ELF-1 (cell line): ENCODE measurements around the gene CEP164.
"Not testable (repeated sequence)": the region's sequence is repeated elsewhere in the genome, so short reads cannot be mapped to it uniquely, and the experiment has no call there.

Source experiments
- DNase-seq: peaks from one replicate; pipeline ENCODE4 v3.0.0-alpha.2; 2016; ENCODE audit warnings: low read depth, low spot score

CEP164 gene

GRCh38 chr11:117303646-117304315 lies 23.9 kb upstream of the CEP164 start:
- no peak for DNase-seq

- DNase-seq, result peak; percentile 18
Measured at GRCh38 chr11:117305145-117305544, 22.5 kb upstream of the CEP164 start.

DNA sequence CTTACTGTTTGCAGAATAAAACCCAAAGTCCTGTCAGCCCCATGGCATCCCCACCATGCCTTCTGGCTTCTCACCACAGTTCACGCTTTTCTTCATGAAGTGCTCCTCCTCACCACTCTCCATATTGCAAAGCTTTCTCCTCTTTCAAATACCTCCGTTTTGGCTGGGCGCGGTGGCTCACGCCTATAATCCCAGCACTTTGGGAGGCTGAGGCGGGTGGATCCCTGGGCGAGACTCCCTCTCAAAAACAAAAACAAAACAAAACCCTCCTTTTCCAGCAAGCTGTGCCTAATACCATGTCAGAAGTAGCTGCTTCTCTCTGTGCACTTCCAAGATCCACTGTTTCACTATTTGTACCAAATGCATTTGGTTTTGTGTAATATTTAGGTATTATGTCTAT lies 18.3 kb upstream of the CEP164 start:
- DNase-seq, result no peak

DNA sequence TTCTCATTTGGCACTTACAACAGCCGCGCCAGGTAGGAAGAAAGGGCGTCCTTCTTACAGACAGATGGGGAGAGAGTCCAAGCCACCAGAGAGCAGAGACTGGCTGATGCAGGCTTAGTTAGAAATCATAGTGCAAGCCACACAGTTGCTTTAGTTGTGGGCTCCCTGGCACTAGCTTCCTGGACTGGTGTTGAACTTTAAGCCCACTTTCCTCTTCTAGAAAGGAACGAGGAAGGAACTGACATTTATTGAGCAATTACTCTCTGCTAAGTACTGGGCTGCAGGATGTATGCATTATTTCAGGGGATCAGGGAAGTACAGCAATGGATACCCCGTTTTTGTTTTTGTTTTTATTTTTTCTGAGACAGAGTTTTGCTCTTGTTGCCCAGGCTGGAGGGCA lies 14.6 kb upstream of the CEP164 start:
- DNase-seq, result no peak

DNA sequence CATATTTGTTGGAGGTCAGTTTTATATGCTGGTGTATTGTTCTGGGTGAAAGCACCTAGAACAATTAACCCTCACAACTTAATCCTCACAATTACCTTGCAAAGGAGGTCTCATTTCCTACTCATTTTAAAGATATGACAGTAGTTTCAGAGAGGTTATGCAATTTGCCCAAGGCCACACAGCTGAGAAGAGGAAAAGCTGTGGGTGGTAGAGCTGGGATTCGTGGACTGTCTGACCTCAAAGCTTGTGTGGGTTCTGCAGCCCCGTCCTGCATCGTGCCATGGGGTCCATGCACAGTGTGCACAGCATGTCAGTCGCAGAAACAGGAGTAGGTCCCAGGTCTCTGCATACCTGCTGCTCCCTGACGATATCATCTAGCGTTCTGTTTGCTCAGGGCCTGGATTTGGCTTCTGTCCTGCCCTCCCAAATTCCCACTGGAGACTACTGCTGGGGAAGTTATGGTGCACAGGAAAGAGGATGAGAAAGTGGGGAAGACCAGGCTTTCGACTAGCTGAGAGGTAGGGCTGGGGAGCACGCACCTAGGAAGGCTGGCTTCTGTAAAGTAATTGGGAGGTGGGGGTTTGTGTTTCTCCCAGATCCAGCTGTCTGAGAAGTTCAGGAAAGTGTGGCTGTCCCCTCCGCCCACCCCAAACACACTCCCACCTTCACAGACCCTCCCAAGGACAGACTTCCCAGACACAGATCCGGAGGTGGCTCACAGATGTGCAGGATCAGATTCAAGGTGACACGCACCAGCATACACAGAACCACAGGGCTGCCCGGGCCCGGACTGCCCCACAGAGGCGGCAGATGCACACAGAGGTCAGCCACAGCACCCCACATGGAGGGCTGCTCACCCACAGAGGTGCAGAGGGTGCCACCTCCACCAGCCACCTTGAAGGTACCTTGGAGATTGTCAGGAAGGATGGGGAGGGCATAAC lies 13.6 kb upstream of the CEP164 start:
- DNase-seq, result no peak

- DNase-seq, result peak; percentile 41
Measured at GRCh38 chr11:117314840-117315239, 12.8 kb upstream of the CEP164 start.

DNA sequence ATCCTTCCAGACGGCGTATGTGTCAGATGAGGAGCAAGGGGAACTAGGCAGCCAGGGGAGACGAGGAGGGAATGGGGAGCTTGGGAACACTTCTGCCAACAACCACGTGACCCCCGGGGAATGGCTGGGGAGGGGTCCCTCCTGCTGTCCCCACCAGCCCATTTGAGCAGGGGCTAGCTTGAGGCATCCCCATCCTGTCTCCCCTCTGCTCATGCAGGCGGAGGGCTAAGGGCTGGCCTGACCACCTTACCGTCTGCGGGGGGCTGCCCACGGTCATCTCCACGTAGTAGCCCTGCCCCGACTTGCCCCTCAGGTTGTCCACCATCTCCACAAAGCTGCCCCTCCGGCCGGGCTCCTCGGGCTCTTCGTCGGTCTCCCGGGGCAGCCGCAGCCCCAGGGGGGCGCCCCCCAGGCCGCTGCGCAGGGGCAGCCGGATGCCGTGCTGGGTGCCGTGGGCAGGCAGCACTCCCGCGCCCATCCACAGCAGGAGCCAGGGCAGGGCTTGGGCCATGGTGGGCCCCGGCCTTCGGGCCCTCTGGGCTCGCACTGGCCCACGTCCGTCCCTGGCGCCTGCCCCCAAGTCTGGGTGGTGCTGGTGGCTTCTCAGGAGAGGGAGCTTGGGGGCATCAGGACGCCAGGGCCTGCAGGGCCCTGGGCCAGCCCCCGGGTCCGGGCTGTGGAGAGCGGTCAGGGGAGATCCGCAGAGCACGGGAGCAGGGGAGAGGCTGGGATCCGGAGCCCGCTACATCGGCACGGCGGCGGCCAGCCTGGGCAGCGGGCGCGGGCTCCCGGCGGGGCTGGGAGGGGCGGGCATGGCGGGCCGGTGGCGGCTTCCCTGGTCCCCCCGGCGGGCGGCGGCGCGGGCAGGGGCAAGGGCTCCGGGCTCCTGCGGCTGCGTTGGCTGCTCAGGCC lies 12.1 kb upstream of the CEP164 start:
- peak; percentile 23 for DNase-seq

DNA sequence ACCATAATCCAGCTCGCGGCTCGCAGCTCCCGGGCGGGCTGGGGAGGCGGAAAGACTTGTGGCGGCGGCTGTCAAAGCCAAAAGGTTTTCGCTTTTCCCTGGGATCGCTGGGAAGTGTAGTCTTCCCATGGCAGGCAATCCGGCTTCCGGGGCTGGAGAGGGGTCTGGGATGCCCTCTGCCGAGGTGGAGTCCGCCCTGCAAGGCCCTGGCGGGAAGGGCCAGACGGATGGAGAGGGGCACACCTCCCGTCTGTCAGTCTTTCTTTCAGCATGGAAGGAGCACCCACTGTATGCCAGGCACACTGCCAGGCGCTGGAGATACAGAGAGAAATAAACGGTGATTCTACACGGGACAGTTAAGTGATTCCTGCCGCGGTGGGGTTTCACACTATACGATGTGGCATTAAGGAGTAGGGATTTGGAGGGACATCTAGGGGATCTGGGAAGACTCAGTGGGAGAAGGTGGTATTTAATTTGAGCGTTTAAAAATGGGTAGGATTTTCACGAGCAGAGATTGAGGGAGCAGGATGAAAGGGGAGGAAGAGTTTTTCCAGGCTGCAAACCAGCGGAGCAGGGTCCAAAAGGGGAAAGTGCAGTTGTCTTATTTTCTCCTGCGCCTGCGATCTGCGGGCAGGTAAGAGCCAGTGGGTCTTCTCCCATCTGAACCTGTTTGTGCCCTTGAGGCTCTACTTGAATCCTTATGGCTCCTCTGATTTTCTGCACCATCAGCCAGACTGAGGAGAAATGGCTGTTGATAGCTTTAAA lies 11.3 kb upstream of the CEP164 start, which contains the start of gene BACE1:
Gene BACE1 (minus strand): TSS at position 60 of the 765 bp plus-strand sequence. CDS start 461 bp downstream, outside the sequence.
- peak; percentile 91 for DNase-seq

GRCh38 chr11:117318738-117319137 lies 8.9 kb upstream of the CEP164 start:
- no peak for DNase-seq

GRCh38 chr11:117319214-117319840 lies 8.3 kb upstream of the CEP164 start:
- no peak for DNase-seq

GRCh38 chr11:117327255-117327566 lies 443 bp upstream of the CEP164 start:
- not testable (repeated sequence) for DNase-seq

- DNase-seq, result peak; percentile 53
Measured at GRCh38 chr11:117328375-117329010, 839 bp downstream of the CEP164 start.

GRCh38 chr11:117332843-117333242 lies 5.2 kb downstream of the CEP164 start:
- DNase-seq, result no peak

GRCh38 chr11:117333917-117334316 lies 6.3 kb downstream of the CEP164 start:
- DNase-seq, result no peak

DNA sequence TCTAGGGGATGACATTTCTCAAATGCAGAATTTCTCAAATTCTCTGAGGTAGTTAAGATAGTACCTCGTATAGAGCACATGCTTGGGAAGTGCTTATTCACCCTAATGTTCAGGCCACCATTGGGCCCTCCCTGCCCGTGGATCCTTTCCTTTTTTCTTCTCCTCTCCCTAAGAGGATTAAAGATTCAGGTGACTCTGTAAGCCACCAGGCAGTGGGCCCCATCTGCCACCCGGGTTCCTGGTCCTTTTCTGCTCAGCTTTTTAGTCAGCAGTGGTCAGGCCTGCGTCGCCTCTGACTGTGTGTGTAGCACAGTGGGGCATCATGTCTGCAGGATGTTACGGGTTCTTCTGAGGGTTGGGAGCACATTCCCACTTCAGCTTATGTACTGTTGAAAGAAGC lies 7.2 kb downstream of the CEP164 start:
- no peak for DNase-seq

DNA sequence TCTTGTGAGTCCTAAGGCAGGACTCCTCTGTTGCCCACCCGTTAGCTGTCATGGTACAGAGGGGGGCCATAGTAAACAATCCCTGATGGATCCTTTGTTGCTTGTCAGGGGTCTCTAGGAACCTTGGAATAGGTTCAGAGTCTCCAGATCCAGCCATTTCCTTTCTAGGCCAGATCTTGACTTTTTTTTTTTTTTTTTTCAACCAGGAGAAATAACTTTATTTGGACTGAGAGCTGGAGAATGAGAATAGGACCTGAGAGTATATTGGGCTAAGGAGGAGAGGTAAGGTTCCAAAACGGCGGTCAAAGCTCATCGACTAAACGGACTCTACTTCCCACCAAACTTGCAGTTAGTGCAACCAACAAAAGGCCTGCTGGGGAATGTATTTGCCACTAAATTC lies 7.7 kb downstream of the CEP164 start:
- no peak for DNase-seq

- DNase-seq, result no peak
Measured at GRCh38 chr11:117337076-117337475, 9.4 kb downstream of the CEP164 start.

DNA sequence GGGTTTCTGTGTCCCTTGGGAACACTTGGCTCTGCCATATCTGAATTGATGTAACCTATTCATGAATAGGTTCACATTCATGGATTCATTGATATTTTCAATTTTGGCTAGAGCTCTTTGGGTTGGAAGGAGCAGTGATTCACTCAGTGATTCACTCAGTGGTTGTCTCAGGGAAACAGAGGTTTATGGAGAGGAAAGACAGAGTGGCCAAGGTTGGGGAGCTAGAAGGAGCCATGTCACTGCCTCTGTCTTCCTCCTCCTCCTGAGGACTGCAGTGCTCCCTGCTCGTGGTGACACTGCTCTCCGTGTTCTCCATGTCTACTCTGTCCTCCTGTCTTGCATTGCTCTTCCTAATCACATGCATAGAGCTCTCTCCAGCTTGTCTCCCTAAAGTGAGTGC lies 17.4 kb downstream of the CEP164 start:
- DNase-seq, result no peak

- no peak for DNase-seq
Measured at GRCh38 chr11:117354550-117354949, 26.9 kb downstream of the CEP164 start.
